ENCODE results near the gene TARS3. TPM values are rescaled to one million over a fixed set of nuclear protein-coding genes. Genes with fewer than 3 reads are reported as not detected.

TARS3 gene
- total RNA-seq, 1 donor from 2014 or later = 10.4 TPM

GRCh38 chr15:101702077-101702476 lies 22.2 kb downstream of the TARS3 start:
- Histone ChIP-seq H3K27me3 (ENCODE audit: control insufficient read depth, insufficient read depth, low read length) (no peaks in the 10 kb centered on the region), H3K36me3 (ENCODE audit: control insufficient read depth, insufficient read depth, low read length) (no peaks in the 10 kb centered on the region), H3K4me3 (ENCODE audit: low read depth, low read length) (no peak overlapping the region)
- DNase-seq (ENCODE audit: low read depth) = no peak
- no peak for TF ChIP-seq CTCF (IDR thresholded peaks at IDR 0.05; ENCODE audit: insufficient read depth, low read length, poor library complexity, severe bottlenecking)

GRCh38 chr15:101698314-101698713 lies 26.0 kb downstream of the TARS3 start:
- no peaks in the 10 kb centered on the region for H3K36me3 ChIP-seq (ENCODE audit: control insufficient read depth, insufficient read depth, low read length)

GRCh38 chr15:101697488-101697887 lies 26.8 kb downstream of the TARS3 start:
- no peak for DNase-seq (ENCODE audit: low read depth)
- H3K27me3 ChIP-seq (ENCODE audit: control insufficient read depth, insufficient read depth, low read length) = no peaks in the 10 kb centered on the region
- TF ChIP-seq CTCF (IDR thresholded peaks at IDR 0.05; ENCODE audit: insufficient read depth, low read length, poor library complexity, severe bottlenecking) = no peak
- no peak overlapping the region for H3K4me3 ChIP-seq (ENCODE audit: low read depth, low read length)
- no peaks in the 10 kb centered on the region for H3K36me3 ChIP-seq (ENCODE audit: control insufficient read depth, insufficient read depth, low read length)

More at GRCh38 chr15:101698314-101698713, 26.0 kb downstream of the TARS3 start:
- no peak for TF ChIP-seq CTCF (IDR thresholded peaks at IDR 0.05; ENCODE audit: insufficient read depth, low read length, poor library complexity, severe bottlenecking)
- DNase-seq (ENCODE audit: low read depth) = no peak
- H3K27me3 ChIP-seq (ENCODE audit: control insufficient read depth, insufficient read depth, low read length) = no peaks in the 10 kb centered on the region
- no peak overlapping the region for H3K4me3 ChIP-seq (ENCODE audit: low read depth, low read length)

GRCh38 chr15:101696829-101697228 lies 27.4 kb downstream of the TARS3 start:
- no peak for DNase-seq (ENCODE audit: low read depth)
- H3K4me3 ChIP-seq (ENCODE audit: low read depth, low read length) = no peak overlapping the region
- TF ChIP-seq CTCF (IDR thresholded peaks at IDR 0.05; ENCODE audit: insufficient read depth, low read length, poor library complexity, severe bottlenecking) = no peak
- H3K36me3 ChIP-seq (ENCODE audit: control insufficient read depth, insufficient read depth, low read length) = no peaks in the 10 kb centered on the region
- H3K27me3 ChIP-seq (ENCODE audit: control insufficient read depth, insufficient read depth, low read length) = no peaks in the 10 kb centered on the region

- no peak for DNase-seq (ENCODE audit: low read depth)
- Histone ChIP-seq H3K36me3 (ENCODE audit: control insufficient read depth, insufficient read depth, low read length) (no peaks in the 10 kb centered on the region), H3K4me3 (ENCODE audit: low read depth, low read length) (no peak overlapping the region), H3K27me3 (ENCODE audit: control insufficient read depth, insufficient read depth, low read length) (no peaks in the 10 kb centered on the region)
- no peak for TF ChIP-seq CTCF (IDR thresholded peaks at IDR 0.05; ENCODE audit: insufficient read depth, low read length, poor library complexity, severe bottlenecking)
Observed at GRCh38 chr15:101694261-101694660, 30.0 kb downstream of the TARS3 start.

- Histone ChIP-seq H3K27me3 (ENCODE audit: control insufficient read depth, insufficient read depth, low read length) (no peaks in the 10 kb centered on the region), H3K36me3 (ENCODE audit: control insufficient read depth, insufficient read depth, low read length) (no peaks in the 10 kb centered on the region), H3K4me3 (ENCODE audit: low read depth, low read length) (no peak overlapping the region)
- no peak for DNase-seq (ENCODE audit: low read depth)
- TF ChIP-seq CTCF (IDR thresholded peaks at IDR 0.05; ENCODE audit: insufficient read depth, low read length, poor library complexity, severe bottlenecking) = no peak
Observed at GRCh38 chr15:101692801-101693598, 31.3 kb downstream of the TARS3 start.
